Esophagus squamous epithelium (tissue), 4 donors: ENCODE data around the gene DOHH.

ENCODE experiments used
- POLR2A ChIP-seq, 4 donors: fragments of 450-650 bp; IDR thresholded peaks; one replicate each; pipeline ENCODE4 v1.6.1; 2017; ENCODE audit warnings: antibody characterized with exemption in 4 of 4, mild to moderate bottlenecking in 4 of 4, moderate library complexity in 3 of 4
- TF ChIP-seq, protein P1 (sequence below), 6 experiments: fragments of 450-650 bp in 4 of 6; fragments of 200-600 bp in 2 of 6; sonication (generic) in 2 of 6; IDR thresholded peaks; one replicate each; pipeline ENCODE4 v1.5.1; 2016 to 2019; ENCODE audit warnings: antibody characterized with exemption in 6 of 6, mild to moderate bottlenecking in 4 of 6, moderate library complexity in 4 of 6

GRCh38 chr19:3477506-3477905 is 23.0 kb downstream of the DOHH start:
- TF ChIP-seq, protein P1, sequence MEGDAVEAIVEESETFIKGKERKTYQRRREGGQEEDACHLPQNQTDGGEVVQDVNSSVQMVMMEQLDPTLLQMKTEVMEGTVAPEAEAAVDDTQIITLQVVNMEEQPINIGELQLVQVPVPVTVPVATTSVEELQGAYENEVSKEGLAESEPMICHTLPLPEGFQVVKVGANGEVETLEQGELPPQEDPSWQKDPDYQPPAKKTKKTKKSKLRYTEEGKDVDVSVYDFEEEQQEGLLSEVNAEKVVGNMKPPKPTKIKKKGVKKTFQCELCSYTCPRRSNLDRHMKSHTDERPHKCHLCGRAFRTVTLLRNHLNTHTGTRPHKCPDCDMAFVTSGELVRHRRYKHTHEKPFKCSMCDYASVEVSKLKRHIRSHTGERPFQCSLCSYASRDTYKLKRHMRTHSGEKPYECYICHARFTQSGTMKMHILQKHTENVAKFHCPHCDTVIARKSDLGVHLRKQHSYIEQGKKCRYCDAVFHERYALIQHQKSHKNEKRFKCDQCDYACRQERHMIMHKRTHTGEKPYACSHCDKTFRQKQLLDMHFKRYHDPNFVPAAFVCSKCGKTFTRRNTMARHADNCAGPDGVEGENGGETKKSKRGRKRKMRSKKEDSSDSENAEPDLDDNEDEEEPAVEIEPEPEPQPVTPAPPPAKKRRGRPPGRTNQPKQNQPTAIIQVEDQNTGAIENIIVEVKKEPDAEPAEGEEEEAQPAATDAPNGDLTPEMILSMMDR (IDR thresholded peaks at IDR 0.05): no peak
- TF ChIP-seq POLR2A (IDR thresholded peaks at IDR 0.05): no peak
